HFF-Myc (cell line): ENCODE results near the gene SPRTN.

ENCODE experiments used
- DNase-seq: peaks from one replicate; pipeline ENCODE4 v3.0.0-alpha.2; 2011; ENCODE audit warnings: low read depth; ENCODE audit errors: extremely low read depth
- H3K4me3 ChIP-seq: replicated peaks from 2 replicates; pipeline ENCODE4 v1.5.1; 2011; ENCODE audit warnings: low read depth, mild to moderate bottlenecking, control low read depth, low read length
- CTCF ChIP-seq: IDR thresholded peaks from 2 replicates; pipeline ENCODE4 v1.5.1; 2012; ENCODE audit warnings: mild to moderate bottlenecking, low read depth, low read length, control low read depth; ENCODE audit errors: missing control alignments

Gene SPRTN

GRCh38 chr1:231322880-231323530 lies 15.1 kb upstream of the SPRTN start:
- no peak overlapping the region for H3K4me3 ChIP-seq
- peak; percentile 9 for TF ChIP-seq CTCF
- no peak for DNase-seq

DNA sequence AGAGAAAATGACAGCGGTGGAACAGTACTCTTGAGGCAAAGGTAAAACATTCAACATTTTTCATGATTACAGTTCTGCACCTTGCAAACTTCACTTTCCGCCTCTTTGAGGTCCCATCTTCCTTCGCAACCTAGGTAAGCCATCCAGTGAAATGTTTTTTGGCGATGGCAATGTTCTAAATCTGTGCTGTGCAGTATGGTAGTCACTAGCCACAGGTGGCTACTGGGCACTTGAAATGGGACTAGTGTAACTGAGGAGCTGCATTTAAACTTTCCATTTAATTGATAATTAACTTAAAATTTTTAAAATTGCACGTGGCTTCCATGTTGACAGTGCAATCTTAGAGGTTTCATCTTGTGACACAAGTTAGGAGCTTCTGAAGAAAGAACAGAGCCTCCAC lies 13.4 kb upstream of the SPRTN start:
- DNase-seq = no peak
- TF ChIP-seq CTCF = no peak
- no peak overlapping the region for H3K4me3 ChIP-seq

DNA sequence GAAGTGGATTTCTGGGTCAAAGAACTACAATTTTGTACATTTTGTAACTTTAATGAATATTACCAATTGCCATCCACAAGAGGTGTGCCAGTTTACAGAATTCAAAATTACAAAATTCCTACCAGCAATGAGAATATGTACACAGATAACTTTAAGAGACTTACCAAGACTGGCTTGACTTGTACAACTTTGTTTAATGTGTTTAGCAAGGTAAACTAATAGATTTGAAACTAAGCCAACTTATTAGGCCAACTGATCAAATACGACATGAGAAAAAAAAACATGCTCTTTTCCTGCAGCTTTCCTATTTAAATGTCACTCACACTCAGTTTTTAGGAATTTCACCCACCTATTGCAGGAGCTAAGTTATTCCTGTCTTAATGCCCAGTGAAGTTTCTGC lies 11.8 kb upstream of the SPRTN start:
- no peak for DNase-seq
- no peak overlapping the region for H3K4me3 ChIP-seq
- no peak for TF ChIP-seq CTCF

DNA sequence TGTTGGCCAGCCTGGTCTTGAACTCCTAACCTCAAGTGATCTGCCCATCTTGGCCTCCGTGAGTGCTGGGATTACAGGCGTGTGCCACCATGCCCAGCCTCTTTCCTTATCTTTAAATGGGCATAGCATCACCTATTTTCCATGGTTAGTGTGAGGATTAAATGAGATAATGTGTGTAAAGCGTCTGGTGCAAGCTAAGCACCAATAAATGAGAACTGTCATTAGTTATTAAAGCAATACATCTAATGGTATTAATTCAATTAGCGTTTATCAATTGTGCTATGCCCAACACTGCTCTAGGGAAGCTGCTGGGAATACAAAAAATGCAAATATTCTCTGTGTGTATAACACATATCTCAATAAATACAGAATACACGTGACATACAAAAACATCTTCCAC lies 10.5 kb upstream of the SPRTN start:
- no peak for TF ChIP-seq CTCF
- DNase-seq = no peak
- H3K4me3 ChIP-seq = no peak overlapping the region

GRCh38 chr1:231329483-231329882 lies 8.6 kb upstream of the SPRTN start:
- no peak for DNase-seq
- no peak overlapping the region for H3K4me3 ChIP-seq
- TF ChIP-seq CTCF = no peak

GRCh38 chr1:231332761-231333160 lies 5.3 kb upstream of the SPRTN start:
- H3K4me3 ChIP-seq = peak overlapping the region; percentile 74; the same call in 1 of the 2 replicates
- DNase-seq = no peak
- no peak for TF ChIP-seq CTCF
